ENCODE data around the gene FBXW9. TPM values are rescaled to one million over a fixed set of nuclear protein-coding genes. Genes with fewer than 3 reads are reported as not detected.

FBXW9 gene
- total and polyA plus RNA-seq, 2 of the 8 experiments (the other 6 are each of a cell fraction or from before 2014, with no cell fraction given) = 10.8 to 30.1 TPM

DNA sequence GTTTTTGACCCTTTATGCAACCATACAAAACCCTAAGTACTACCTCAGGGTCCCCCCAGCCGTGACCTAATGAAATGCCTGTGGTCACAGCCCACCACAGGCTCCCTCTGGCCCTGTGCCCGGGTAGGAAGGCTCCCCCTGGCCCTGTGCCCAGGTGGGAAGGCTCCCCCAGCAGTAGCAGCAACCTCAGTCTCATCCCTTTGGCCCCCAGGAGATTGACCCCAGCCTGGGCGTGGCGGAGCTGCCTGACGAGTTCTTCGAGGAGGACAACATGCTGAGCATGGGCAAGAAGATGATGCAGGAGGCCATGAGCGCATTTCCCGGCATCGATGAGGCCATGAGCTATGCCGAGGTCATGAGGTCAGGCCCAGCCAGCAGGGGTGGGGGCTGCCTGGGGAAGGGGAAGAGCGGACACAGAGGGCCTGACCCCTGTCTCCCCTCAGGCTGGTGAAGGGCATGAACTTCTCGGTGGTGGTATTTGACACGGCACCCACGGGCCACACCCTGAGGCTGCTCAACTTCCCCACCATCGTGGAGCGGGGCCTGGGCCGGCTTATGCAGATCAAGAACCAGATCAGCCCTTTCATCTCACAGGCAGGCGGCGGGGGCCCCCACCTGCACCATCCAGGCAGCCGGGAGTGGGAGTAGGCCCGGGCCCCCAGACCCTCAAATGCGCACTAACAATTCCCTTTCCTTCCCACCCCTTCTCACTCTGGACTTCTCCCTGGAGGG lies 48.9 kb upstream of the FBXW9 start:
- Histone ChIP-seq H3K4me3 (ENCODE audit: extremely low read depth in 1 of 4, insufficient read depth in 2 of 4, low read depth in 3 of 4, low read length in 4 of 4) (no peak overlapping the region), H2BK12ac (ENCODE audit: low read depth, low read length) (no peak overlapping the region), H4K8ac (ENCODE audit: extremely low read depth, insufficient read depth, low read length) (no peak overlapping the region; the same call in 1 of the 2 replicates), H3K79me2 (ENCODE audit: control insufficient read depth in 1 of 2, insufficient read depth in 2 of 2, low read length in 2 of 2) (no peaks in the 10 kb centered on the region), H3K27me3 (replicated peaks in 1 of 4; ENCODE audit: control insufficient read depth in 3 of 4, extremely low read depth in 1 of 4, insufficient read depth in 3 of 4, low read length in 3 of 4) (no peaks in the 10 kb centered on the region; a peak in 2 of 7 replicates), H3K36me3 (ENCODE audit: control insufficient read depth in 2 of 4, insufficient read depth in 4 of 4, low read length in 3 of 4) (peaks cover 2 to 16% (median 12%) of the 10 kb centered on the region in 4 experiments; a peak in 6 of 8 replicates), H2BK20ac (ENCODE audit: low read length) (no peak overlapping the region), H2AK5ac (ENCODE audit: low read depth, low read length) (no peak overlapping the region), H4K20me1 (replicated peaks in 1 of 2; ENCODE audit: control insufficient read depth in 1 of 2, insufficient read depth in 2 of 2, low read length in 2 of 2) (peaks cover 0 to 4% of the 10 kb centered on the region in 2 experiments), H3K23me2 (ENCODE audit: low read depth, low read length) (no peaks in the 10 kb centered on the region), H3K4me1 (replicated peaks in 1 of 4; ENCODE audit: control insufficient read depth in 3 of 4, insufficient read depth in 4 of 4, low read length in 3 of 4) (0 out of 7 replicates have a peak, but pooled peaks cover 0 to 4% (median 0%) of the 10 kb centered on the region in 4 experiments), H3K27ac (ENCODE audit: low read depth, low read length) (no peak overlapping the region), H2BK5ac (ENCODE audit: low read depth, low read length) (no peak overlapping the region), H4K91ac (replicated peaks; ENCODE audit: insufficient read length, low read length) (no peak overlapping the region), H2BK15ac (ENCODE audit: low read length) (no peak overlapping the region), H4K5ac (ENCODE audit: insufficient read length, low read depth, low read length) (no peak overlapping the region), H3K4me2 (ENCODE audit: insufficient read depth in 1 of 2, low read depth in 2 of 2, low read length in 2 of 2) (no peak overlapping the region), H3K79me1 (ENCODE audit: low read depth, low read length) (no peaks in the 10 kb centered on the region), H2BK120ac (replicated peaks; ENCODE audit: low read depth, low read length) (no peak overlapping the region), H3K4ac (replicated peaks; ENCODE audit: insufficient read length, low read depth, low read length) (no peak overlapping the region), H3K14ac (ENCODE audit: insufficient read length) (no peak overlapping the region), H3K56ac (replicated peaks; ENCODE audit: insufficient read length, low read depth, low read length) (no peak overlapping the region), H3K9ac (replicated peaks in 1 of 4; ENCODE audit: extremely low read depth in 1 of 4, low read depth in 3 of 4, low read length in 3 of 4) (no peak overlapping the region), H3K9me3 (ENCODE audit: insufficient read depth in 2 of 2, low read depth in 1 of 2, low read length in 1 of 2) (no peaks in the 10 kb centered on the region), H3K23ac (ENCODE audit: insufficient read length) (no peak overlapping the region), H3K18ac (ENCODE audit: extremely low read depth, low read length) (no peak overlapping the region), H2AFZ (ENCODE audit: low read length) (no peak overlapping the region)
- ChIA-PET POLR2A (ENCODE audit: partially characterized antibody) (interaction anchor here (1.1 to 10.3 kb wide), 4 partner anchors 9 to 24 kb away, joined by 3 to 104 read pairs (median 5); partner anchors contain the start of genes GET3 and TRIR), CTCF (ENCODE audit: partially characterized antibody) (interaction anchor here (1.0 to 7.3 kb wide), 6 partner anchors 12 to 50 kb away, joined by 3 to 85 read pairs (median 4); partner anchors contain the start of gene TNPO2)
- FAIRE-seq (no peak), DNase-seq (ENCODE audit: low read depth in 1 of 2, low spot score in 2 of 2) (no peak)
- TF ChIP-seq JUND (IDR thresholded peaks at IDR 0.05; ENCODE audit: low read length) (no peak), GTF2F1 (IDR thresholded peaks at IDR 0.05; ENCODE audit: borderline replicate concordance, low read depth, low read length) (no peak), RFX5 (IDR thresholded peaks at IDR 0.05; ENCODE audit: borderline replicate concordance, low read depth, low read length) (no peak), BACH1 (IDR thresholded peaks at IDR 0.05; ENCODE audit: low read length) (no peak), SIRT6 (IDR thresholded peaks at IDR 0.05; ENCODE audit: low read length) (no peak), POU5F1 (IDR thresholded peaks at IDR 0.05; ENCODE audit: low read depth, low read length) (no peak), TAF1 (IDR thresholded peaks at IDR 0.05; ENCODE audit: low read depth, low read length) (no peak), JUN (IDR thresholded peaks at IDR 0.05; ENCODE audit: low read depth, low read length) (no peak), CEBPB (IDR thresholded peaks at IDR 0.05; ENCODE audit: low read depth, low read length) (no peak), SAP30 (IDR thresholded peaks at IDR 0.05; ENCODE audit: insufficient read depth, insufficient replicate concordance, low read length) (no peak)
- 92% methylated on average over 21 of the region's 22 CpGs; no CpG with 5 or more reads in 1 of the 2 experiments for whole genome bisulfite sequencing, 2 experiments (ENCODE audit: extremely low coverage in 1 of 2, insufficient coverage in 1 of 2, insufficient read length in 1 of 2, insufficient replicate concordance in 2 of 2, low coverage in 1 of 2, low lambda C conversion rate in 2 of 2, missing lambda C conversion rate in 1 of 2)

Measured in H1 (cell line).